Mesendoderm (in vitro differentiated cells): ENCODE measurements around the gene OR1J1. TPM values are rescaled to one million over a fixed set of nuclear protein-coding genes. Genes with fewer than 3 reads are reported as not detected.

Source experiments
- DNase-seq: peaks from one replicate; pipeline ENCODE4 v3.0.0; 2013
- H2AK5ac ChIP-seq: 2 replicates; pipeline ENCODE4 v1.6.1; 2013; ENCODE audit warnings: low read length, inconsistent platforms
- H2BK120ac ChIP-seq: 2 replicates; pipeline ENCODE4 v1.6.1; 2013; ENCODE audit warnings: low read depth, mild to moderate bottlenecking, low read length, moderate library complexity, mixed read lengths
- H2BK15ac ChIP-seq: replicated peaks from 2 replicates; pipeline ENCODE4 v1.6.1; 2013; ENCODE audit warnings: low read depth, mild to moderate bottlenecking, moderate library complexity
- H2BK5ac ChIP-seq: 2 replicates; pipeline ENCODE4 v1.6.1; 2013; ENCODE audit warnings: low read length, inconsistent platforms
- H3K18ac ChIP-seq: 2 replicates; pipeline ENCODE4 v1.6.1; 2013; ENCODE audit warnings: mild to moderate bottlenecking, low read length, mixed read lengths
- H3K23ac ChIP-seq: one replicate; pipeline ENCODE4 v1.6.1; 2013; ENCODE audit warnings: low read length
- H3K27ac ChIP-seq: 2 replicates; pipeline ENCODE4 v1.5.1; 2013; ENCODE audit warnings: low read depth, mild to moderate bottlenecking, inconsistent platforms, low read length, moderate library complexity
- H3K27me3 ChIP-seq: 2 replicates; pipeline ENCODE4 v1.6.1; 2013; ENCODE audit warnings: low read length, control low read depth, mild to moderate bottlenecking, inconsistent platforms; ENCODE audit not compliant: insufficient read depth, poor library complexity
- H3K36me3 ChIP-seq: 2 replicates; pipeline ENCODE4 v1.6.1; 2013; ENCODE audit warnings: low read length, inconsistent platforms; ENCODE audit not compliant: control insufficient read depth, insufficient read depth
- H3K4ac ChIP-seq: one replicate; pipeline ENCODE4 v1.6.1; 2013; ENCODE audit warnings: low read depth, mild to moderate bottlenecking, low read length, moderate library complexity
- H3K4me1 ChIP-seq: 2 replicates; pipeline ENCODE4 v1.6.1; 2013; ENCODE audit warnings: low read depth, low read length, inconsistent platforms; ENCODE audit not compliant: control insufficient read depth
- H3K4me2 ChIP-seq: 2 replicates; pipeline ENCODE4 v1.6.1; 2013; ENCODE audit warnings: low read length
- H3K4me3 ChIP-seq: 2 replicates; pipeline ENCODE4 v1.5.1; 2013; ENCODE audit warnings: mild to moderate bottlenecking, low read length
- H3K56ac ChIP-seq: one replicate; pipeline ENCODE4 v1.6.1; 2013; ENCODE audit warnings: low read length
- H3K79me1 ChIP-seq: 2 replicates; pipeline ENCODE4 v1.6.1; 2013; ENCODE audit warnings: low read length, inconsistent platforms
- H3K79me2 ChIP-seq: 2 replicates; pipeline ENCODE4 v1.6.1; 2013; ENCODE audit warnings: mild to moderate bottlenecking, low read length; ENCODE audit not compliant: control insufficient read depth, insufficient read depth
- H3K9ac ChIP-seq: 2 replicates; pipeline ENCODE4 v1.6.1; 2013; ENCODE audit warnings: low read length, inconsistent platforms
- H4K5ac ChIP-seq: one replicate; pipeline ENCODE4 v1.6.1; 2013; ENCODE audit warnings: low read length
- H4K8ac ChIP-seq: one replicate; pipeline ENCODE4 v1.6.1; 2013; ENCODE audit warnings: low read depth, mild to moderate bottlenecking, control low read depth, low read length, moderate library complexity
- WGBS: extraction: QIAGEN DNeasy Blood & Tissue Kit; methylation state at CpG from one replicate; pipeline ENCODE4 v1.1.7; 2013; ENCODE audit warnings: low lambda C conversion rate, missing lambda C conversion rate; ENCODE audit not compliant: insufficient coverage; ENCODE audit errors: extremely low coverage; 5-methylcytosine and 5-hydroxymethylcytosine counted together
- polyA plus RNA-seq, 2 experiments: library from polyadenylated mRNA; stranded (reverse); fragments of 200-250 nt; gene quantifications; one replicate each; pipeline ENCODE4 v1.2.3, GENCODE V29; 2013

OR1J1 gene
- polyA plus RNA-seq (2013, experiment 1 of 2): not detected
- not detected for polyA plus RNA-seq (2013, experiment 2 of 2)

DNA sequence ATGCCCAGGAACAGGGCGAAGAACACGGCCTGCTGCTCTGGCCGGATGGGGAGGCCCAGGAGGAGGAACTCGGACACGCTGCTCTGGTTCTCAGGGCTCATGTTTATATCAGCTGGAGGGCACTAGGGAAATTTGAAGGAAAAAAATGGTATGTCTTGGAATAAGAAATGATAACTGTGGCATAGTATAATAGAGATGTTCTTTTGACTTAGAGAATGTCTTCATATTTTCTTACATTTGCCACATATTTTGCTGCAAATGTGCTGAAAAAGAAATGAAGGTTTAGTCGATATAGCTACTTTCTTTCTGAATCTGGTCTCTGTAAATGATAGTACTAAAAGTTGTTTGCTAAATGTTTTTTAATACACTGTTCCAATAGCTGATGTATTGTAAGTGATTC, at the start of gene OR1J1:
Gene OR1J1 (minus strand): TSS at position 101 of the 400 bp plus-strand sequence. CDS start 0 bp downstream, at position 101.
- H3K27ac ChIP-seq: no peak within 1 kb of the TSS
- no peak within 1 kb of the TSS for H3K4me2 ChIP-seq
- no peak within 1 kb of the TSS for H3K56ac ChIP-seq
- no peak for DNase-seq
- no peak within 1 kb of the TSS for H2BK15ac ChIP-seq
- H2BK120ac ChIP-seq: no peak within 1 kb of the TSS
- H4K8ac ChIP-seq: no peak within 1 kb of the TSS
- no peak within 1 kb of the TSS for H2AK5ac ChIP-seq
- H3K23ac ChIP-seq: no peak within 1 kb of the TSS
- no peak within 1 kb of the TSS for H2BK5ac ChIP-seq
- no peaks in the 10 kb centered on the region for H3K4me1 ChIP-seq
- WGBS: no CpG with 5 or more reads among the region's 6 CpGs
- no peaks in the 10 kb centered on the region for H3K27me3 ChIP-seq
- no peak within 1 kb of the TSS for H3K9ac ChIP-seq
- H3K4me3 ChIP-seq: no peak within 1 kb of the TSS
- H3K36me3 ChIP-seq: no peaks in the 10 kb centered on the region
- H3K79me2 ChIP-seq: no peaks in the 10 kb centered on the region
- no peak within 1 kb of the TSS for H3K4ac ChIP-seq
- no peak within 1 kb of the TSS for H3K18ac ChIP-seq
- H3K79me1 ChIP-seq: no peaks in the 10 kb centered on the region
- no peak within 1 kb of the TSS for H4K5ac ChIP-seq

DNA sequence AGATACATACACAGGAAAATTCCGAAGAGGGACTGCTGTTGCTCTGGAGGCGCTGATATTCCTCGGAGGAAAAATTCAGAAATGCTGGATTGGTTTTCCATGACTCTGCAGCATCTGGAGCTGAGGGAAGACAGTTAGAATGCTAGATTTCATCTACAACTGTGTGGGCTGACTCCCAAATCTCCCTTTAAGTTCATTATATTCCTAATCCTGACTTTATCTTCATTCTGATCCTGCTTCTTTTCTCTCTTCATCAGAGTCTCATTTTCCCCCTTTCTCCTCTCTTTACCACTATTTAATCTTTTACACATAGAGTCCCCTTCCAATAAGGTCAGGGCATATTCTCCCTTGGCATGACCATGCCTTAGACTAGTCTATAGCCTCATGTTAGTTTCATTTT, 49.5 kb upstream of the OR1J1 start, which contains the start of gene OR1N1:
Gene OR1N1 (minus strand): TSS at position 101 of the 400 bp plus-strand sequence. CDS start 0 bp downstream, at position 101.
- peak within 1 kb of the TSS; percentile 12 for H3K4me3 ChIP-seq
- no peak within 1 kb of the TSS for H3K23ac ChIP-seq
- no peak within 1 kb of the TSS for H3K56ac ChIP-seq
- DNase-seq: no peak
- no peak within 1 kb of the TSS for H3K4ac ChIP-seq
- no peak within 1 kb of the TSS for H2AK5ac ChIP-seq
- no peak within 1 kb of the TSS for H2BK15ac ChIP-seq
- H4K5ac ChIP-seq: no peak within 1 kb of the TSS
- H2BK5ac ChIP-seq: no peak within 1 kb of the TSS
- H3K27me3 ChIP-seq: no peaks in the 10 kb centered on the region
- WGBS: no CpG with 5 or more reads among the region's 3 CpGs
- H3K27ac ChIP-seq: no peak within 1 kb of the TSS
- no peaks in the 10 kb centered on the region for H3K36me3 ChIP-seq
- H3K9ac ChIP-seq: no peak within 1 kb of the TSS
- H3K79me2 ChIP-seq: no peaks in the 10 kb centered on the region
- H3K18ac ChIP-seq: no peak within 1 kb of the TSS
- H3K79me1 ChIP-seq: no peaks in the 10 kb centered on the region
- no peak within 1 kb of the TSS for H4K8ac ChIP-seq
- no peak within 1 kb of the TSS for H3K4me2 ChIP-seq
- H2BK120ac ChIP-seq: no peak within 1 kb of the TSS
- no peaks in the 10 kb centered on the region for H3K4me1 ChIP-seq

DNA sequence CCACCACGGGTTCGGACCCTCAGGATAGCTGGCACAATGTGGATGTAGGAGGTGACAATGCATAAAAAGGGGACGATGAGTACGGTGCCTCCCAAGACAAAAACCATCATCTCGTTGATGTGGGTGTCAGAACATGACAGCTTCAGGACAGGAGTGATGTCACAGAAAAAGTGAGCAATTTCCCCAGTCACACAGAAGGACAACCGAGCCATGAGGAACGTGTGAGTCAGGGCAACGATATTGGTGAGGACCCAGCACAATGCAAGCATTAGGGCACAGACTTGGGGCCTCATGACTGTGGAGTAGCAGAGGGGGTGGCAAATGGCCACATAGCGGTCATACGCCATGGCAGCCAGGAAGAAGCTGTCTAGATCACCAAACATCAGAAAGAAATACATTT, 48.9 kb upstream of the OR1J1 start:
- no peak overlapping the region for H3K56ac ChIP-seq
- H3K4me2 ChIP-seq: no peak overlapping the region
- H3K36me3 ChIP-seq: no peaks in the 10 kb centered on the region
- H3K4me1 ChIP-seq: no peaks in the 10 kb centered on the region
- H2AK5ac ChIP-seq: no peak overlapping the region
- no peak overlapping the region for H3K23ac ChIP-seq
- DNase-seq: no peak
- H3K18ac ChIP-seq: no peak overlapping the region
- H3K27me3 ChIP-seq: no peaks in the 10 kb centered on the region
- peak overlapping the region; percentile 12 for H3K4me3 ChIP-seq
- H3K9ac ChIP-seq: no peak overlapping the region
- H2BK120ac ChIP-seq: no peak overlapping the region
- no peaks in the 10 kb centered on the region for H3K79me2 ChIP-seq
- no peak overlapping the region for H3K27ac ChIP-seq
- no peak overlapping the region for H2BK15ac ChIP-seq
- H2BK5ac ChIP-seq: no peak overlapping the region
- H3K79me1 ChIP-seq: no peaks in the 10 kb centered on the region
- no peak overlapping the region for H4K8ac ChIP-seq
- H4K5ac ChIP-seq: no peak overlapping the region
- H3K4ac ChIP-seq: no peak overlapping the region
- WGBS: no CpG with 5 or more reads among the region's 10 CpGs

DNA sequence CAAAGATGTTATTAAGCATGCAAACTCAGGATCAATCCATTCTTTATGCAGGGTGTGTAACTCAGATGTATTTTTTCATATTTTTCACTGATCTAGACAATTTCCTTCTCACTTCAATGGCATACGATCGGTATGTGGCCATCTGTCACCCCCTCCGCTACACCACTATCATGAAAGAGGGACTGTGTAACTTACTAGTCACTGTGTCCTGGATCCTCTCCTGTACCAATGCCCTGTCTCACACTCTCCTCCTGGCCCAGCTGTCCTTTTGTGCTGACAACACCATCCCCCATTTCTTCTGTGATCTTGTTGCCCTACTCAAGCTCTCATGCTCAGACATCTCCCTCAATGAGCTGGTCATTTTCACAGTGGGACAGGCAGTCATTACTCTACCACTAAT, 41.6 kb upstream of the OR1J1 start:
- H2AK5ac ChIP-seq: no peak overlapping the region
- no peak overlapping the region for H2BK5ac ChIP-seq
- H3K27ac ChIP-seq: no peak overlapping the region
- no peak overlapping the region for H3K4me3 ChIP-seq
- no peaks in the 10 kb centered on the region for H3K79me2 ChIP-seq
- H2BK120ac ChIP-seq: no peak overlapping the region
- no peaks in the 10 kb centered on the region for H3K79me1 ChIP-seq
- H3K9ac ChIP-seq: no peak overlapping the region
- H3K4ac ChIP-seq: no peak overlapping the region
- no peaks in the 10 kb centered on the region for H3K27me3 ChIP-seq
- no peak overlapping the region for H4K8ac ChIP-seq
- H3K4me1 ChIP-seq: no peaks in the 10 kb centered on the region
- no peak overlapping the region for H3K18ac ChIP-seq
- H3K23ac ChIP-seq: no peak overlapping the region
- no CpG with 5 or more reads among the region's 3 CpGs for WGBS
- no peak overlapping the region for H3K4me2 ChIP-seq
- no peak overlapping the region for H3K56ac ChIP-seq
- no peak overlapping the region for H2BK15ac ChIP-seq
- no peak overlapping the region for H4K5ac ChIP-seq
- H3K36me3 ChIP-seq: no peaks in the 10 kb centered on the region
- DNase-seq: no peak

DNA sequence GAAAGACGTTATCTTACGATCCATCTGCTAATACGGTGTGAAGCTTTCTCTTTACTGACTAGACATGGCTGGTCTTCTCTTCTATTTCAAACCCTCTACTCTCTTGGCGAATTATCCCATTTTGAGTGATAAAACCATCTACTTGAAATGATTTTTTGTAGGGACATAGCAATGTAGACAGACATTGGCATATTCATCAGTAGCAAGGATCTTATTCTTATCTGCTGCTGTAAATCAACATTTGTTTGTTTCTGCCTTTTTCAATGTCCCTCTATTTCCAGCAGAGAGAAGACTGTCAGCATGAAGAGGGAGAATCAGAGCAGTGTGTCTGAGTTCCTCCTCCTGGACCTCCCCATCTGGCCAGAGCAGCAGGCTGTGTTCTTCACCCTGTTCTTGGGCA, 41.1 kb upstream of the OR1J1 start, which contains the start of gene OR1J4:
Gene OR1J4 (plus strand): TSS at position 301 of the 400 bp plus-strand sequence. CDS start 0 bp downstream, at position 301.
- Histone ChIP-seq H3K27ac (no peak within 1 kb of the TSS), H3K56ac (no peak within 1 kb of the TSS), H3K36me3 (no peaks in the 10 kb centered on the region), H2BK5ac (no peak within 1 kb of the TSS), H2AK5ac (no peak within 1 kb of the TSS), H3K18ac (no peak within 1 kb of the TSS), H3K4me2 (no peak within 1 kb of the TSS), H3K23ac (no peak within 1 kb of the TSS), H3K4me3 (no peak within 1 kb of the TSS), H3K79me1 (no peaks in the 10 kb centered on the region), H4K5ac (no peak within 1 kb of the TSS), H3K4me1 (no peaks in the 10 kb centered on the region), H3K9ac (no peak within 1 kb of the TSS), H3K79me2 (no peaks in the 10 kb centered on the region), H3K27me3 (no peaks in the 10 kb centered on the region), H3K4ac (no peak within 1 kb of the TSS), H4K8ac (no peak within 1 kb of the TSS), H2BK120ac (no peak within 1 kb of the TSS), H2BK15ac (no peak within 1 kb of the TSS)
- DNase-seq: no peak
- no CpG with 5 or more reads among the region's 4 CpGs for WGBS

GRCh38 chr9:122518226-122518625, 40.5 kb upstream of the OR1J1 start:
- Histone ChIP-seq H3K27me3 (no peaks in the 10 kb centered on the region), H3K9ac (no peak overlapping the region), H3K4ac (no peak overlapping the region), H3K23ac (no peak overlapping the region), H3K79me2 (no peaks in the 10 kb centered on the region), H3K36me3 (no peaks in the 10 kb centered on the region), H2BK15ac (no peak overlapping the region), H3K56ac (no peak overlapping the region), H4K8ac (no peak overlapping the region), H2BK5ac (no peak overlapping the region), H3K4me2 (no peak overlapping the region), H3K4me1 (no peaks in the 10 kb centered on the region), H4K5ac (no peak overlapping the region), H2BK120ac (no peak overlapping the region), H3K4me3 (no peak overlapping the region), H3K18ac (no peak overlapping the region), H3K27ac (no peak overlapping the region), H2AK5ac (no peak overlapping the region), H3K79me1 (no peaks in the 10 kb centered on the region)
- no CpG with 5 or more reads among the region's 2 CpGs for WGBS
- DNase-seq: no peak
